ENCODE measurements around the gene MAEA.
"Not testable (repeated sequence)": the region's sequence is repeated elsewhere in the genome, so short reads cannot be mapped to it uniquely, and the experiment has no call there.

Gene MAEA

DNA sequence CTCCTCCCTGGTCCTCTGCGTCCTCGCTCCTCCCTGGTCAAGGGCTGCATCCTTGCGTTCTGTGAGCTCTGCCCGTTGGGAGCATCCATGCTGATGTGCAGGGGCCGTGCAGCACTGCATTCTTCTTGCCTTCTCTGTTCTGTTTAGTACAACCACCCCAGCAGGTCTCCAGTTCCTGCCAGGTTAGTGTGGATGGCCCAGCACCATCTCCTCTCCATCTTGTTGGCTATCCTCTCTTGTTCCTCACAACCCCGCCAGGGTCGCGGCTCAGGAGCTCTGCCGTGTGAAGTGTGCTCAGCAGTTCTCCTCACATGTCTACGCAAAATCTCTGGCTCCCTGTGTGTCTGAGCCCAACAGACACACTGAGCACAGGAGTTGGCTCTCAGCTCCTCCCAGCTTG lies 10.4 kb upstream of the MAEA start:
- no peak for DNase-seq (ENCODE audit: low spot score)

DNA sequence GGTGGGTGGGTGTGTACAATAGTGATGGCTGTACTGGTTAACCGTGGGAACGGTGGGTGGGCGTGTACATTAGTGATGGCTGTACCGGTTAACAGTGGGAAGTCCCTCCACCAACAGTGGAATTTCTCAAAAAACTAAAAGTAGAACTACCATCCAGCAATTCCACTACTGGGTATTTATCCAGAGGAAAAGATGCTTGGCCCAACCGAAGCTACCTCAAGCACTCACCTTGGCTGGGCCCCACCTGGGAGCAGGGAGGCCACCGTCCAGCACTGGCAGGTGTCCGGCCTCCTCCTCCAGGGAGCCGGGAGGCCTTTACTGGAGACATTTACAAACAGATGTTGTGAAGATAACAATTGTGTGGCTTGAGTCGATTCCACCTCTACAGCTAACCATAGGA lies 6.0 kb upstream of the MAEA start:
- DNase-seq (ENCODE audit: low spot score), result no peak

DNA sequence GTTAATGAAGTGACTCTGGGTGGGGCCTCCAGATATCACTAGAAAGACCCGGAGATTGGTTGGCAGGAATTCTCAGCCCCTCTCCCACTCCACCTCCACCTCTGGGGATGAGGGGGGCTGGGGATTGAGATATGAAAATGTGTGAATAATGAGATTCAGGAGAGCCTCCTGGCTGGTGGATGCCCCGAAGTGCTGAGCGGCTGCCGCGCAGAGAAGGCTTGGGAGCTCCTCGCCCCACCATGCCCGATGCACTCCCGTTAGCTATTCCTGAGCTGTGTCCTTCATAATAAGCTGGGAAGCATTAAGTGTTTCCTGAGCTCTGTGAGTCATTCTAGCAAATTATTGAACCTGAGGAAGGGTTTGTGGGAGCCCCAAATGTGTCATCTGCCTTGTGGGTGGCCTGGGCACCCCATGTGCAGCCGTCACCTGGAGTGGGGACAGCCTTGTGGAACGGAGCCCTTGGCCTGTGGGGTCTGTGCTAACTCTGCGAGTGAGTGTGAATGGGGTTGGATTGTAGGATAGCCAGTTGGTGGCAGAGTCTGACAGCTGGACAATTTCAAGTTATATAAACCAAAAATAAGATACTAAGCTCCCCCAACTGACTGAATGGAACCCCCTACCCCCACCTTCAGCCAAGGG lies 4.4 kb upstream of the MAEA start:
- DNase-seq (ENCODE audit: low spot score), result no peak

DNA sequence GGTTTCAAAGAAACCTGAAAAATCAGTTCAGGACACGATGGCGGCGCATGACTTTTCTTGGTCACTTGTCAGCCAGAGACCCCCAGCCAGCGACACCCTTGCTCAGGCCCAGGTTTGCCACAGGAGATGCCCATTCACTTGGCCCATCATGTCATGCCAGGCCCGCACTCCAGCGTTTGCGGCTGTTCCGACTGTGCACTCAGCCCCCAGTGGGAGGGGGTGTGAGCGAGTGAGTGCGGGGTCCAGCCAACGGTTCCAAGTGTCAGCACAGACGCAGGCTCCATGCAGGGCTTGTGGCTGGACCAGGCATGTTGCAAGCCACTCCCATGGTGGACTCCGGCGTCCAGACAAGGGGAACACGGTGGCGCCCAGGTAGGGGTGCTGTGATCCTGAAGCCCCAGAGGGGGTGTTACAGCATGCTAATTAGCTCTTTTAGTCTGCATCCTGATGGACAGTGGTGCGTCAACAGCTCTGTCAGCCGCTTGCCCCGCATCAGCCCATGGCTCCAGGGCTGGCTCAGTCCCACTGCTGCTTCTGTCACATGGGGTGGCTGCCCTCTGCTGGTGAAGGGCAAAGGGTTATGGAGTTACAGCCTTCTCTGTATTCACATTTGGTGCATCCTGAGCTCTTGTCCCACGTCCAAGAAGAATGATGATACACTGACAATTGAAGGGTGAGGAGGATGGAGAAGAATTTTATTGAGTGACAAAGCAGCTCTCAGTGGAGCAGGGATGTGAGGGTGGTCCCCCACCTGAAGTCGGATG lies 3.7 kb upstream of the MAEA start:
- DNase-seq (ENCODE audit: low spot score), result no peak

DNA sequence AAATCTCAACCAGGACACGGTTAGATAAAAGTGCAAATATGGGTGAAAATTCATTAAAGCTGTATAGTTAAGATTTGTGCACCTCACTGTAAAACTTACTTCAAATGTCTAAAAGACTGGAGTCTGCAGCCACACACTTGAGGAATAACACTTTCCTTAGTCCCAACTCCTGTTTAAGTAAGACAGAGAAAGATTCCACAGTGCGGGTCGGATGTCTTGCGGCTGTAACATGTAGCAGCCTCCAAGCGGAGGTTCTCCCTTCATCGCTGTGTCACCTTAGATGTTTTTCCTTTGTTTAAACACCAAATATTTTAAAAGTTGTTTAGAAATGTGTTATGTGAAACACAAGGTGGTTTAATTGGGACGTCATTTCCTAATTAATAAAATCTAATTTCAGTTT lies 905 bp upstream of the MAEA start:
- DNase-seq (ENCODE audit: low spot score), result no peak

DNA sequence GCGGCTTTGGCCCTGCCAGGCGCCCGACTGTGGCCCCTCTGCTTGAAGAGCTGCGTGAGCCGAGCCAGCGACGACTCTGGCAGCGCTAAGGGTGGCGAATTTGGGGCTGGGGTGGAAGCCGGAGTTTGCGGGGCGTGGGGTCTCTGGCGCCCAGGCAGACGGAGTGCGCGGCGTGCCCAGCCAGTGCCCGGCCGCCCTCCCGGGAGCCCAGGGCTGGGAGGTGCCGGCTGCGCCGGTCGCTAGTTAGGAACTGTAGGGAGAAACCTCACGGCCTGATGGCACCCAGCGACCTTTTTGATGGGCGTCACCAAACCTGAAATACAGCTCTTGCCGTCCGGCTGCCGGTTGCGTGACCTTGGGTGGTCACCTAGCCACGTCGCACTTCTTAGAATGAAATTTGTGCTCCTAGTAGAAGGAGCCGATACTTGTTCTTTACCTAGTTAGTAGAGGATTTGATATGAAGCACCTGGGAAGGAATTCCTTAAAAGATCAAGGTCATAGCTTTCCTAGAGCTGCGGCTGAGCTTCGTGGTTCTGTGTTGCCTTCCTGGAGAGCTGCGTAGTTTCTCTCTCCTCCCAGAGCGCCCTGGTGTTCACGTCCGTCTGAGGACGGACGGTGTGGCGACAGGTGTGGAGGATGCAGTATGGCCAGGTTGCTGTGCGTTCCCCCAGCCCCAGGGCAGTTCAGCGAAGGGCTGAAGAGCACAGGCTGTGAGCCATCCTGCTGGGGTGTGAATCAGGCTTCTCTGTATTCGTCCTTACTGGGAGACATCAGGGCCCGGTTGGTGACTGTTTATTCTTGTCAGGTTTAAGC lies 680 bp downstream of the MAEA start:
- DNase-seq (ENCODE audit: low spot score), result no peak

DNA sequence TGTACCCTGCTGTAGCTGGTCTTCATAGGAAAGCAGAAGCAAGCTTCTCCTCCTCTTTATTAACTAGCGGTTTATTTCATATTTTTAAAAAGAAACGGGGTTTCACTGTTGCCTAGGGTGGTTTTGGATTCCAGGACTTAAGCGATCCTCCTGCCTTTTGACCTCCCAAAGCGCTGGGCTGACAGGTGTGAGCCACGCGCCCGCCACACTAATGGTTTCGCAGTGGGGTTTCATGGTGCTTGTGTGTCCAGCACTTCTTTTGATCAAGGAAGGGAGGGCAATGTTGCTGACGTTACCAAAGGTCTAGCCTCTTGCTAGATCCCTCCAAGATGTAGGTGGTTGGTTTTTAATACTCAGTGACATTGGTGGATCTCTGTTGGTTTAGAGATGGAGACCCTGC lies 1.4 kb downstream of the MAEA start:
- no peak for DNase-seq (ENCODE audit: low spot score)

DNA sequence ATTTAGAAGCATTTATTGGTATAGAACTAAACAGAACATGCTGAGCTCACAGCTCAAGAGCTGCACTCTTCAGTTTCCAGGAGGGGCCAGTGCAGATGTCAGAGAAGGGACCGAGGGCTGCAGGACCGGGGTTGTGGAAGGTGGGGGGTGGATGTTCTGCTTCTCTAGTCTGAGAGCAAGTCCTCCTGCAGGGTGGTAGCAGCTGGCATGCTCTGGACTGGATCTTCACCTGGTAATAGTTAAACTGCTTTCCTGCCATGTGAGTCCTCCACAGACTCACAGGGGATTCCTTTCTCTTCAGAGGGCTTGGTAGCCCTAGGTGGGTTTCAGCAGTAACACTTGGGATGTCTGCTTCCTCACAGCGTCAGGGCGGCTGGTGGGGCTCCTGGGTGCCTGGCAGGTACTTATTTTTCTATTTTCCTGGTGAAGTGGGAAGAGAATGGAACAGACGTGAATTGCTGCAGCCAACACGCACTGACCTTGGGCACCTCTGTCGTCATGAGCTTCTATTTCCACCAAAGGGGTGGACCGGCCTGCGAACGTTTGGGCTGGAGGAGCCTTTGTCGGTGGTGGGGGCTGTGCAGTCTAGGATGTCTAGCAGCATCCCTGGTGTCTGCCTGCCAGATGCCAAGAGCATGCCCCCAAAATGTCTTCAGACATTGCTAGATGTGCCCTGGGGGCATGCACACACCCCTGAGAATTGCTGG lies 2.5 kb downstream of the MAEA start:
- DNase-seq (ENCODE audit: low spot score), result no peak

DNA sequence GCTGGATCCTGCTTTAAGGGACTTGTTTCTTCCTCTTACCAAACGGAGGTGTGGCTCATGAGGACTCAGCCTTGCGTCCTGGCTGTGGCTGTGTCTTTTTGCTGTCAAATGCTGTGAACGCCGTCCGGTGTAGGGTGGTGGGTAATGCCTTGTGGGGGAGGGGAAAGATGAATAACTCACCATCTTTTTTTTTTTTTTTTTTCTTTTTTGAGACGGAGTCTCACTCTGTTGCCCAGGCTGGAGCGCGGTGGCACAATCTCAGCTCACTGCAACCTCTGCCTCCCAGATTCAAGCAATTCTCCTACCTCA lies 3.0 kb downstream of the MAEA start:
- DNase-seq (ENCODE audit: low spot score), result not testable (repeated sequence)

DNA sequence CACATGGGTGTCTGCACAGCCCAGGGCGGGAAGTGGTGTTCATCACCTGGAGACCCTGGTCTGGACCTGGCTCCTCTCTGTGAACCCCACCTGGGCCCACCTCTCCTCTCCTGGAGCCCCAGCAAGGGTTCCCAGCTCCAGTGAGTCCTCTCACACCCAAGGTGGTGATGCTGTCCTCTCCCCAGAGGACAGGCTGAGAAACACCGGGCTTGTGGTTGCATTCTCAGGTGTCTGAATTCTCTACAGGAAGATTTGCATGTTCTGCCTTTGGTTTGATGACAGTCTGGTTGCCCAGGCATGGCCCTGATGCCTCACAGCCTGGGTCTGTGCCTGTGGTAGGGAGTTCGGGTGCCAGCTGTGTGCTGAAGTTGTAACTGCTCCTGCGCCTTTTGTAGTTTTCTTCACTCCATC lies 3.8 kb downstream of the MAEA start:
- no peak for DNase-seq (ENCODE audit: low spot score)

DNA sequence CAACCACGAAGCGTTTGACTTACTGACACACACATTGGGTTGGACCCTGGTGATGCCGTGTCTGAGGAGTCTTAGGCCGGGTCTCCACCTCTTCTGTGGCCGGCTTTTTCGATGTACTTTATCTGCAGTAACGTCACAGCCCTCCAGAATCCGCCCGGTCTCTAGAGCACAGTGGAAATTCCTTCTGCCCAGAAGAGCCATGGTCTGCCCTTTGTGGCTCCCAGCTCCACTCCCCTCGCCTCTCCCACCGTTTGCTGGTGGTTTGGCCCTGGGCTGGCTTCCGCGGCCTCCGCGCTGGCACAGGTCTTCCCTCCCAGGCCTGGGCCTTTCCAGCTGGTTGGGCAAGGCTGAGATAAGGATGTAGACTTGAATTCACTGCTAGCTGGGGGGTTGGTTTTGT lies 4.3 kb downstream of the MAEA start:
- DNase-seq (ENCODE audit: low spot score), result no peak

DNA sequence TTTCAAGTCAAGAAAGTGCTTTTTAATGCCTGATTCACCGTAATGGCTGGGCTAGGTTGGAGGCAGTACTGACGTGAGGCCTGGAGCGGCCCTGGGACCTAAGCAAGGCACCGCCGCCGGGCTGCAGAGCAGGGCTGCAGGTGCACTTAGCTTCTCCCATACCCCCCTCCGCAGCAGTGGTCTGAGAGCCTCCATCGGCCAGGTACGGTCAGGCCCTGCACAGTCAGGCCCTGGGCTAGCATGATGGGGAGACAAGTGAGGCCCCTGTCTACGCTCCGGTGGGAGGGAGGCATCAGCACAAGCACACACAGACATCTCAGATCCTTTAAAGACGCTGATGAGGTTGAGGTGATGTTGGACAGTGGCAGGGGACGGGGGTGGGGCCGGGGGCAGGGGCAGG lies 4.7 kb downstream of the MAEA start:
- DNase-seq (ENCODE audit: low spot score), result no peak

DNA sequence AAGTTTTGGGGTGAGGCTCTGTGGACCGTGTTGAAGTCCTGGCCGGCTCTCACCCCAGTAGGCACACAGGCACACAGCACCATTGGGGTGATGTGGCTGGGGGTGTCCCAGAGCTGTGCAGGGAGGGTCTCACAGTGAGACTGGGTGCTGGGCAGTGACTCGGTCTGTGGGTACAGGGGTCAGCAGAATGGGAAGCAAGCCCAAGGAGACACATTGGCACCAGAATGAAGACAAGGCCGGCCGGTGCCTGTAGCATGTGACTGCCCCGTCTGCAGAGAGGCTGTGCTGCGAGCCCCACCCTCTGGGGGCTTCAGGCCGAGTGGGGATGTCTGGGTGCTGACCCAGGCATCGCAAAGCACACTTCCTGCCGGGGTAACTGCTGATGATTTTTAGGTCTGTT lies 5.2 kb downstream of the MAEA start:
- no peak for DNase-seq (ENCODE audit: low spot score)

DNA sequence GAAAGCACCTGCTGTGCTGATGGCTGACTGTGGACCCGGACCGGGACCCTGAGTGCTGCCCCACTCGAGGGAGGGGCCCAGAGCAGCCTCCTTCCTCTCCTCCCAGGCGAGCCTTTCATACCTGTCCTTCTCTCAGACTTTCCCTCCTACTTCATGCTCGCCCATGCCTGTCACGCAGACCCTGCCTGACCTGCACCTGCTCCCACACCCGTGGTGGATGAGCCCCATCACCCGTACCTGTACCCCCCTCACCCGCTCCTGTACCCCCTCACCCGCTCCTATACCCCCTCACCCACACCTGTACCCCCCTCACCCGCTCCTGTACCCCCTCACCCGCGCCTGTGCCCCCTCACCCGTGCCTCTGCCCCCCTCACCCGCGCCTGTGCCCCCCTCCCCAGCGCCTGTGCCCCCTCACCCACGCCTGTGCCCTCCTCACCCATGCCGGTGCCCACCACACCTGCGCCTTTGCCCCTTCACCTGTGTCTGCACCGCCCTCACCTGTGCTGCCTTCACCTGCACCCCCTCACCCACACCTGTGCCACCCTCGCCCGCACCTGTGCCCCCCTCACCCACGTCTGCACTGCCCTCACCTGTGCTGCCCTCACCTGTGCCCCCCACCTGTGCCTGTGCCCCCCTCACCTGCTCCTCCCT lies 5.8 kb downstream of the MAEA start:
- no peak for DNase-seq (ENCODE audit: low spot score)

DNA sequence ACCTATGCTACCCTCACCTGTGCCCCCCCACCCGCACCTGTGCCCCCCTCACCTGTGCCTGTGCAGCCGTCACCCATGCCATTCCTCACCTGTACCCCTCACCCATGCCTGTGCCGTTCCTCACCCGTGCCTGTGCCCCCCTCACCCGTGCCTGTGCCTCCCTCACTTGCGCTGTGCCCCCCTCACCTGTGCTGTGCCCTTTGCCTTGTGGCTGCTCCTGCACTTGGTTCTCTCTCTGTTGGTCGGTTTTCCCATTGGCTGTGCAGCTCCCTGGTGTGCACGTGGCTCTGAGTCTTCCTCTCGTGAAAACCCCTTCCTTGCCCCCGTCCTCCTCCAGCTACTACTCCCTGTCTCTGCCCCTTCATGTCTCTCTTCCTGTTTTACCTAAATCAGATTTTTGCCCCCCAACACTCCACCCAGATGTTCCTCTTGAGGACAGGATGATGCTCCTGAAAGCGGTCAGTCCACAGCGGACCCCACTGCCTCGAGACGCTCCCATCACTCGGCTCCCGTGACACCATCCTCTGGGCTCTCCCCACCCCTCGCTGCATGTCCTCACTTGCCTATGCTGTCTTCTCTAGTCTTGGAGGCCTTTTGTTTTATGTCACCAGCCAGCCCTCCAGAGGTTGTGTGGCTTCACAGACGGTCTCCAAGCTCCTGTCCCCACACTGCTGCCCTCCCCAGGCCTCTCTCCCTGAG lies 6.8 kb downstream of the MAEA start:
- DNase-seq (ENCODE audit: low spot score), result no peak

DNA sequence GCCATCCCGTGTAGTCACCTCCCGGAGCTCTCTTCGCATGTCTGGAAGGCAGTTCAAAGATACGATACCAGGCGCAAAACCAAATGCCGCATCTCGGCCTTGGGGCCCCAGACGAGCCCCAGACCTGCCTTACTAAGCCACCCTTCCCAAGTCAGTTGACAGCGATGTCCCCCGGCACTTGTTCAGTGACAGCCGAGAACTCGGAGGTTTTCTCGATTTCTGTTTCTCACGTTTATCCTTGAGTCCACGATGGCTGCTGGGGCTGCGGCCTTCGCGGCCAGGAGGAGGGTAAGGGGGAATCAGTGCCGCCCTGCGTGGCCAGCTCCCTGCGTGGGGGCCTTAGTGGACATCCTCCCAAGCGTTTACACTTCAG lies 7.3 kb downstream of the MAEA start:
- no peak for DNase-seq (ENCODE audit: low spot score)

DNA sequence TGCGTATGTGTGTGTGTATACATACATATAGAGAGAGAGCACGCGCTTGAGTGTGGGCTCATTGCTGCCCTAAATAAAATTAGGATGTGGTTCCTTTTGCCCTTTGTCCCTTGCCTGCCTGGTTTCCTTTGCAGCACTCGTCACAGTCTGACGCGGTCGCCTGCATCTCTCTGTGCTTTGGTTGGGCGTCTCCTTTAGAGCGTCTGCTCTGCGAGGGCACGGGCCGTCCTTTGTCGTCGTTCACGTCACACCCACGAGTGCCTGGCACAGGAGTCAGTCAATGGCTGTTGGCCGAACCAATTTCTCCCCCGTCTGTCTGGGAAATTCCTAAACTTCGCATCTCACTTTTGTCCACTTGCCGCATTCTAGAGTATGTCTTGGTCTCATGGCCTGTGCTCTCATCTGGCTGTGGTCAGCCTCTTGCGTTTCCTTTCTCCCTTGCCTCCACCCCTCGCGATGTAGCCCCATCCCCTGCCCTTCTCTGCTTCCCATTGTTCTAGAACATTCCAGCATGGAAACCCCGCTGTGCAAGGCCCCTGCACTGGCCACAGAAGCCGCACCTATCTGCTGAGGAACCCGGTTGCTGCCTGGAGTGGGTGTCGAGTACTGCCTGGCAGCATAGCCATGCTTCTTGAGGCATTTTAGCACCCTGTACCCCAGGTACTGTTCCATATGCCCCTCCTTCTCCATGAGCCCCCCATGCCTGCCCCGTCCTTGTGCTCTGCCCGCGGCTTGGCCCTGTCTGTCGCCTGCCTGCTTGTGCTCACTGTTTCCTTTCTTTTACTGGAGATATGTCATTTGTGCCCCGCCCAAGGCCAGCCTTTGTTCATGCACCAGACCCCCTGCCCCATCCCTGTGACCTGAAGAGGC lies 8.0 kb downstream of the MAEA start:
- DNase-seq (ENCODE audit: low spot score), result no peak

DNA sequence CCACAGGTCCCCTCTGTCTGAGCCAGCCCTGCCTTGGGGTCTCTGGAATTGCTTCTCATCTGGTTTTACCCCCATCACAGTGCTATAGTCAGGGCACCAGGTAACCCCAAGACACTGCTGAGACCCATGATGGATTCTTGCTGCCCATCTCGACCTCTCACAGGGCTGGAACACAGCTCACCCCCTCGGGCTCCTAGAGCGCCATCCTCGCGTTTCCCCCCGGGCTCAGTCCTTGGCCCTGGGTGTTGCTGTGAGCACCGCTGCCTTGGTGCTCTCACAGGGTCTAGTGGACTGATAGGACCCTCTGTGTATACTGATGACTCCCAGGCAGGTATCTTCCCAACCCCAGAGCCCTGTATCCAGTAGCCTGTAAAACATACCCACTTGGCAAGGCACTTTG lies 8.8 kb downstream of the MAEA start:
- no peak for DNase-seq (ENCODE audit: low spot score)

DNA sequence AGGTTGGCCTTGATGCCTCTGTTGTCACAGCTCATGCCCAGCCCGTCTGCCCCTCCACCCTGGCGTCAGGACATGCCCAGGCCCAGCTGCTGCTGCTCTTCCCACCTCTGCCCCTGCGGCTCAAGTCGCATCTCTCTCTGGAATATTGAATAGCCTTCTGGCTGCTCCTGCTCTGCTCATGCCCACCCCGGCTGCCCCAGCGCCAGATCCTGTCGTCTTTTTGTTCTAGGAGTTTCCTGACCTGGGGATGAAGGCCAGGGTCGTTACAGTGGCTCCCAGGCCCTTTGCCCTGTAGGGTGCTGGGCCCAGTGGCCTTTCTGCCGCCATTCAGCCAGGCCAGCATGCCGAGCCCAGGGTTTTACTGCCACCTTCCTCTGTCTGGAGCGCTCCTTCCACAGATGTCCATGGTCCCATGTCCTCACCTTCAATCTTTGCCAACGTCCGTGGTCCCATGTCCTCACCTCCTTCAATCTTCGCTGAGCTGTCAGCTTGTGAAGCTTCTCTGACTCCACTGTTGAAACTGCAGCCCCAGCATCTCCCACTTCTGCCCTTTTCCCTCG lies 9.7 kb downstream of the MAEA start:
- no peak for DNase-seq (ENCODE audit: low spot score)

All from globus pallidus (tissue), 1 donor.